OCI-LY3 (cell line): ENCODE measurements around the gene SLC7A7.

ENCODE experiments used
- CTCF ChIP-seq: fragments of 200-600, 300-600 bp; sonication (generic); IDR thresholded peaks from 2 replicates; pipeline ENCODE4 v1.5.1; 2014; ENCODE audit warnings: antibody characterized with exemption, low read length, low read depth
- EZH2phosphoT487 ChIP-seq: fragments of 200-600 bp; shearing (Covaris generic); IDR thresholded peaks from 2 replicates; pipeline ENCODE4 v1.6.1; 2018; ENCODE audit warnings: antibody characterized with exemption, mixed run types, low read depth

DNA sequence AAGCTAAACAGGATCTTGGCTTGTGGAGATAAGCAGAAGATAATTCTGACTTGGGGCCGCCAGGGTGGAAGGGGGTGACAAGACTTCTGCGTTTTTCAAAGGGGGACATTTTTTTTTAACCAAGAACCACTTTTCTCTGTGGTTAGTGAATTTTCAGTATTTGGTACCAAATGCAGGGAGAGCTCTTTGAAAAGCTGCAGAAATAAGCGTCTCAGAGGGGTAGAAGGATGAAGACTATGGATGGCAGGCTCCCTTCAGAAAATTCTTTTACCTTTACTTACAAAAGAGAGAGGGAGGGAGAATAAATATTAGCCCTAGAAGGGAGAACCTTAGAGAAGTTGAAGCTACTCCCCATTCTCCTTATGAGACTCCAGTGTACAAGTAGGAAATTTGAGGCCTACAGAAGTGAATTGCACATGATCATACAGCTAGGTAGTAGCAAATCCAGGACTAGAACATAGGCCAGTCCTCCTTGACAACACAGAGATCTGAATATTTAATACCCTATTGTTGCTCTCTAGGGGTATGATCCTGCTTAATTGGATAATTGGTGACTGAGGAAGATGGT, 15.3 kb upstream of the SLC7A7 start:
- TF ChIP-seq CTCF, result no peak
- no peak for TF ChIP-seq EZH2phosphoT487
